MCF 10A (cell line): Measurements from ENCODE around the gene ST14. TPM values are rescaled to one million over a fixed set of nuclear protein-coding genes. Genes with fewer than 3 reads are reported as not detected.

Experiments used
- BruUV-seq: library from RNA; stranded (reverse); fragments of 400-500 nt; replicated peaks from 2 replicates; lab custom pipeline; 2021; lab: Mats Ljungman, UMichigan
- CTCF ChIA-PET: fragments of 300-600 bp; sonication (Branson Sonifier 250); formaldehyde crosslinking; extraction: SDS; loops from one replicate; lab custom pipeline; 2021; ENCODE audit warnings: antibody characterized with exemption, inconsistent platforms; lab: Yijun Ruan, JAX
- POLR2A ChIA-PET: fragments of 300-600, 350-650 bp; sonication (Branson Sonifier 250); formaldehyde crosslinking; extraction: SDS; loops from one replicate; lab custom pipeline; 2020; ENCODE audit warnings: antibody characterized with exemption, inconsistent platforms; lab: Yijun Ruan, JAX
- DNase-seq: peaks from one replicate; pipeline ENCODE4 v3.0.0-alpha.2; 2018; ENCODE audit not compliant: unreplicated experiment
- H3K27ac Mint-ChIP-seq: one replicate; pipeline ENCODE4 v1.8.0; 2022; ENCODE audit warnings: mild to moderate bottlenecking, low read depth, mixed read lengths; ENCODE audit not compliant: unreplicated experiment
- H3K27me3 Mint-ChIP-seq: one replicate; pipeline ENCODE4 v1.8.0; 2022; ENCODE audit warnings: mixed read lengths; ENCODE audit not compliant: insufficient read depth, unreplicated experiment
- H3K36me3 Mint-ChIP-seq: one replicate; pipeline ENCODE4 v1.8.0; 2022; ENCODE audit warnings: mild to moderate bottlenecking, moderate library complexity, mixed read lengths; ENCODE audit not compliant: insufficient read depth, unreplicated experiment
- H3K4me1 Mint-ChIP-seq: one replicate; pipeline ENCODE4 v1.8.0; 2022; ENCODE audit warnings: mixed read lengths; ENCODE audit not compliant: insufficient read depth, unreplicated experiment
- H3K4me3 Mint-ChIP-seq: one replicate; pipeline ENCODE4 v1.8.0; 2022; ENCODE audit warnings: mild to moderate bottlenecking, moderate library complexity, mixed read lengths; ENCODE audit not compliant: unreplicated experiment
- H3K9me3 Mint-ChIP-seq: one replicate; pipeline ENCODE4 v1.8.0; 2022; ENCODE audit warnings: mixed read lengths; ENCODE audit not compliant: unreplicated experiment
- CTCF ChIP-seq: fragments of 200-600 bp; IDR thresholded peaks from one replicate; pipeline ENCODE4 v1.8.0; 2022; ENCODE audit warnings: antibody characterized with exemption, mild to moderate bottlenecking; ENCODE audit not compliant: unreplicated experiment
- intact Hi-C: fragments of 100-400 bp; cut with micrococcal nuclease; formaldehyde crosslinking; loops from 2 replicates; pipeline ENCODE4 v1.14.1; 2022
- total RNA-seq: library from RNA; stranded (reverse); gene quantifications from 2 replicates; pipeline ENCODE4 v1.2.3, GENCODE V29; 2022

The ST14 gene
- total RNA-seq, 1 experiment from 2014 or later = 27.2 TPM

GRCh38 chr11:130180491-130180890 lies 20.9 kb downstream of the ST14 start:
- CTCF ChIA-PET = no interaction called here
- POLR2A ChIA-PET = interaction anchor here (0.8 to 2.7 kb wide), 5 partner anchors 12 to 31 kb away, joined by 4 to 11 read pairs (median 4); partner anchors contain the start of gene ST14
- DNase-seq = peak; percentile 22
- H3K9me3 Mint-ChIP-seq = no peaks in the 10 kb centered on the region
- no TSS peak for BruUV-seq
- no peak for TF ChIP-seq CTCF
- H3K36me3 Mint-ChIP-seq = no peaks in the 10 kb centered on the region
- H3K27ac Mint-ChIP-seq = no peak overlapping the region
- intact Hi-C loops = no loop called here
- no peak overlapping the region for H3K4me3 Mint-ChIP-seq
- H3K27me3 Mint-ChIP-seq = no peaks in the 10 kb centered on the region
- H3K4me1 Mint-ChIP-seq = peaks cover 18% of the 10 kb centered on the region

DNA sequence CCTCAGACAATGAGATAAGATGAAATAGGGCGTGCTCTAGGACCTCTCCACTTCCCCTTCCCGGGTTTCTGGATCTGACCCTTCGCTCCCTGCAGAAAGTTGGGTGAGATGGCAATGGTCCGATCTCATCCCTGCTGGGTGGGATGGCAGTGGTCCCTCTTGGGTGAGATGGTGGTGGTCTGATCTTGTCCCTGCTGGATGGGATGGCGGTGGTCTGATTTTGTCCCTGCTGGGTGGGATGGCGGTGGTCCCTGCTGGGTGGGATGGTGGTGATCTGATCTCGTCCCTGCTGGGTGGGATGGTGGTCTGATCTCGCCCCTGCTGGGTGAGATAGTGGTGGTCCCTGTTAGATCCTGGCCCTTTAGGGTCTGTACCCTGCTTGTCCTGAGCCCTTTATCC lies 21.3 kb downstream of the ST14 start:
- H3K36me3 Mint-ChIP-seq = no peaks in the 10 kb centered on the region
- peaks cover 18% of the 10 kb centered on the region for H3K4me1 Mint-ChIP-seq
- H3K9me3 Mint-ChIP-seq = no peaks in the 10 kb centered on the region
- no peak for DNase-seq
- no peaks in the 10 kb centered on the region for H3K27me3 Mint-ChIP-seq
- TF ChIP-seq CTCF = no peak
- no peak overlapping the region for H3K27ac Mint-ChIP-seq
- ChIA-PET POLR2A (interaction anchor here (0.8 to 2.7 kb wide), 4 partner anchors 12 to 21 kb away, joined by 4 to 11 read pairs (median 4); partner anchors contain the start of gene ST14), CTCF (interaction anchor here (1.2 kb wide), 1 partner anchor 15 kb away, joined by 3 read pairs; no protein-coding TSS in a partner anchor)
- H3K4me3 Mint-ChIP-seq = no peak overlapping the region
- no TSS peak for BruUV-seq
- intact Hi-C loops = no loop called here

DNA sequence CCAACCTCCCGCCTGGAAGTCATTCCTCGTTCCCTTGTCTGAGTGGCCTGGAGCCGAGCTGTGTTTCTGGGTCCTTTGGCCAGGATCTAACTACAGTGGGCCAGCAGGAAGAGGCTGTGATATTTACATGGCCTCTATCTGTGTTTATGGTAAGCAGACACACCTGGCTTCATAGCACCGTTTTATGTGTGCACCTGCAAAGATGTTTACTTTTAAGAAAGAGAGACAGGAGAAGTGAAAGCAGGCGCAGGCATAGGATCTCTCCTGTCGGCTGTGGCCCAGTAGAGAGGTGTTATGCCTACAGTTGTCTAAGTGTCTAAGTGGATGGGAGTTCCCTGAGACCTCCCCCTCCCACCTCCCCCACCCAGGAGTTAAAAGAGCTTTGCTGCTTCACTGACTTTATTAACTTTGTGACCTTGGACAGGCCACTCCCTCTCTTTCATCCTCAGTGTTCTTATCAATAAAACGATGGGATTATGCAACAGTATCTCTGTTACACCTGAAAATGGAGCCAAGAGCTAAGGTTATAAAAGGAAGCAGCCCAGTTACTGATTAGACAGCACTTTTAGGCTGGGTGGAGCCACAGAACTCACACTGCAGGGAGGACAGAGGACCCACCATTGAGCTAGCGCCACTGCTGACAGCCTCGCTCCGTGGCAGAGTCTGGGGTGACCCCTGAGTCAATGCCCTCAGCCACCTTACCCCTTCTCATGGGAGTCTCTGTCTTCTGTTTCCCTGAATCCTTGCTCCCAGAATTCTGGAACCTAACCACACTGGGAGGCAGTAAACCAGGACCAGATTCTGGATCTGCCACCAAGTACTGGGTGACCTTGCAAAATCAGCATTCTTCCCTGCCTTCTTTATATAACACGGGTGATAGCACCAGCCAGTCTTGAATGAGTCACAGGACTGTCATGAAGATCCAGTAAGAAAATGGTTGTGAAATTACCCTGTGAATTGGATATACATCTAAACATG lies 22.0 kb downstream of the ST14 start:
- H3K27me3 Mint-ChIP-seq = no peaks in the 10 kb centered on the region
- TF ChIP-seq CTCF = no peak
- ChIA-PET POLR2A (interaction anchor here (0.8 to 2.7 kb wide), 5 partner anchors 13 to 21 kb away, joined by 3 to 11 read pairs (median 4); no protein-coding TSS in a partner anchor), CTCF (interaction anchor here (1.0 to 1.2 kb wide), 2 partner anchors 16 to 250 kb away, joined by 3 read pairs; no protein-coding TSS in a partner anchor)
- intact Hi-C loops = no loop called here
- H3K27ac Mint-ChIP-seq = no peak overlapping the region
- H3K4me1 Mint-ChIP-seq = peaks cover 18% of the 10 kb centered on the region
- H3K36me3 Mint-ChIP-seq = no peaks in the 10 kb centered on the region
- BruUV-seq = no TSS peak
- no peak overlapping the region for H3K4me3 Mint-ChIP-seq
- peak; percentile 79 for DNase-seq
- no peaks in the 10 kb centered on the region for H3K9me3 Mint-ChIP-seq
